Stimulated activated CD8-positive, alpha-beta memory T cell treated with anti-CD3 and anti-CD28 coated beads, Interleukin-2, amount 100 ng/mL, for 48 hours (primary cell): ENCODE measurements around the gene FBL.

ENCODE experiments used
- DNase-seq, 2 donors: peaks; one replicate each; pipeline ENCODE4 v3.0.0-alpha.2; 2020; ENCODE audit warnings: low read depth in 2 of 2

Gene FBL

DNA sequence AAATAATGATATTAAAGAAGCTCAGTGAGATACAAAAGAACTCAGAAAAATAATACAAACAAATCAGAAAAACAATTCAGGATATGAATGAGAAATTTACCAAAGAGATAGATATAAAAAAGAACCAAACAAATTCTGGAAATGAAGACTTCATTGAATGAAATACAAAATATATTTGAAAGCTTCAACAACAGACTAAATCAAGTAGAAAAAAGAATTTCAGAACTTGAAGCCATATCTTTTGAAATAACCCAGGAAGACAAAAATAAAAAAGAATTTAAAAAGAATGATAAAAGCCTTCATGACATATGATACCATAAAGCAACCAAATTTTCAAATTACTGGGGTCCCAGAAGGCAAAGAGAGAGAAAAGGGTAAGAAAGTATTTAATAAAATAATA is 57.9 kb downstream of the FBL start:
- DNase-seq = no peak
